ENCODE data around the gene HYAL4. TPM values are rescaled to one million over a fixed set of nuclear protein-coding genes. Genes with fewer than 3 reads are reported as not detected.

HYAL4 gene
- total and polyA plus RNA-seq, 2 donors (not counting 1 experiment from before 2014, with no cell fraction given), result 0.42 TPM; not detected in 1

DNA sequence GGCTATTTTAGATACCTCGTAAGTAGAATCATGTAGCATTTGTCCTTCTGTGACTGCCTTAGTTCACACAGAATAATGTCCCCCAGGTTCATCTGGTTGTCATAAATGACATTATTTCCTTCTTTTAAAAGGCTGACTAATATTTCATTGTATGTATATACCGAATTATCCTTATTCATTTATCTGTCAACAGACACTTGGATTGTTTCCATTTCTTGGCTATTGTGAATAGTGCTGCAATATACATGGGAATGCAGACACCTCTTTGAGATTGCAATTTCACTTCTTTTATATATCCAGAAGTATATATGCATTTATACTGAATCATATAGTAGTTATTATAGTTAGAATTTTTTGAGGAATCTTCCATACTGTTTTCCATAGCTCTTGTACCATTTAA, 24.1 kb upstream of the HYAL4 start:
- Mint-ChIP-seq H3K4me3 (no peak overlapping the region), H3K27me3 (peaks cover 4% of the 10 kb centered on the region), H3K4me1 (peaks cover 9% of the 10 kb centered on the region), H3K27ac (no peak overlapping the region), H3K9me3 (ENCODE audit: insufficient read depth) (no peaks in the 10 kb centered on the region)
- Histone ChIP-seq H3K9me3 (ENCODE audit: control extremely low read depth in 1 of 3, control insufficient read depth in 2 of 3, insufficient read depth in 1 of 3, low read length in 2 of 3) (no peaks in the 10 kb centered on the region), H3K27ac (ENCODE audit: low read length in 2 of 2) (no peak overlapping the region), H4K20me1 (ENCODE audit: control insufficient read depth, insufficient read depth, low read length, poor library complexity, severe bottlenecking) (no peaks in the 10 kb centered on the region), H3K79me2 (ENCODE audit: control insufficient read depth, insufficient read depth, low read length) (no peaks in the 10 kb centered on the region), H3K27me3 (replicated peaks in 1 of 4; ENCODE audit: control extremely low read depth in 1 of 4, control insufficient read depth in 3 of 4, insufficient read depth in 4 of 4, low read length in 3 of 4) (no peaks in the 10 kb centered on the region), H3K4me2 (replicated peaks; ENCODE audit: low read depth, low read length, poor library complexity, severe bottlenecking) (no peak overlapping the region), H3K9ac (ENCODE audit: low read length) (no peak overlapping the region), H2AFZ (ENCODE audit: insufficient read depth, low read depth, low read length, poor library complexity, severe bottlenecking) (no peak overlapping the region), H3K36me3 (replicated peaks in 1 of 2; ENCODE audit: control extremely low read depth in 1 of 2, control insufficient read depth in 1 of 2, extremely low read depth in 1 of 2, insufficient read depth in 2 of 2, low read length in 1 of 2) (no peaks in the 10 kb centered on the region), H3K4me3 (ENCODE audit: control extremely low read depth in 1 of 5, extremely low read depth in 1 of 5, insufficient read depth in 1 of 5, low read depth in 2 of 5, low read length in 4 of 5) (no peak overlapping the region), H3K4me1 (ENCODE audit: control insufficient read depth in 2 of 2, insufficient read depth in 2 of 2, low read length in 2 of 2) (peaks cover 0 to 4% of the 10 kb centered on the region in 2 donors)
- ATAC-seq (ENCODE audit: low read depth) (no peak), DNase-seq (no peak)
- ChIA-PET POLR2A (no interaction called here), CTCF (no interaction called here)
- 100% methylated on average over 1 of the region's 2 CpGs for WGBS (ENCODE audit: insufficient coverage)
- intact Hi-C loops (cut with micrococcal nuclease), result no loop called here
- no peak for TF ChIP-seq EZH2 (IDR thresholded peaks at IDR 0.05; ENCODE audit: borderline replicate concordance, insufficient read depth, low read depth, low read length, poor library complexity, severe bottlenecking)
- TF ChIP-seq, protein P1, sequence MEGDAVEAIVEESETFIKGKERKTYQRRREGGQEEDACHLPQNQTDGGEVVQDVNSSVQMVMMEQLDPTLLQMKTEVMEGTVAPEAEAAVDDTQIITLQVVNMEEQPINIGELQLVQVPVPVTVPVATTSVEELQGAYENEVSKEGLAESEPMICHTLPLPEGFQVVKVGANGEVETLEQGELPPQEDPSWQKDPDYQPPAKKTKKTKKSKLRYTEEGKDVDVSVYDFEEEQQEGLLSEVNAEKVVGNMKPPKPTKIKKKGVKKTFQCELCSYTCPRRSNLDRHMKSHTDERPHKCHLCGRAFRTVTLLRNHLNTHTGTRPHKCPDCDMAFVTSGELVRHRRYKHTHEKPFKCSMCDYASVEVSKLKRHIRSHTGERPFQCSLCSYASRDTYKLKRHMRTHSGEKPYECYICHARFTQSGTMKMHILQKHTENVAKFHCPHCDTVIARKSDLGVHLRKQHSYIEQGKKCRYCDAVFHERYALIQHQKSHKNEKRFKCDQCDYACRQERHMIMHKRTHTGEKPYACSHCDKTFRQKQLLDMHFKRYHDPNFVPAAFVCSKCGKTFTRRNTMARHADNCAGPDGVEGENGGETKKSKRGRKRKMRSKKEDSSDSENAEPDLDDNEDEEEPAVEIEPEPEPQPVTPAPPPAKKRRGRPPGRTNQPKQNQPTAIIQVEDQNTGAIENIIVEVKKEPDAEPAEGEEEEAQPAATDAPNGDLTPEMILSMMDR (IDR thresholded peaks at IDR 0.05), result no peak

GRCh38 chr7:123821320-123821719, 23.6 kb upstream of the HYAL4 start:
- TF ChIP-seq, protein P1 (IDR thresholded peaks at IDR 0.05), result no peak
- no peak for TF ChIP-seq EZH2 (IDR thresholded peaks at IDR 0.05; ENCODE audit: borderline replicate concordance, insufficient read depth, low read depth, low read length, poor library complexity, severe bottlenecking)
- intact Hi-C loops (cut with micrococcal nuclease), result no loop called here
- Histone ChIP-seq H2AFZ (ENCODE audit: insufficient read depth, low read depth, low read length, poor library complexity, severe bottlenecking) (no peak overlapping the region), H3K4me3 (ENCODE audit: control extremely low read depth in 1 of 5, extremely low read depth in 1 of 5, insufficient read depth in 1 of 5, low read depth in 2 of 5, low read length in 4 of 5) (no peak overlapping the region), H4K20me1 (ENCODE audit: control insufficient read depth, insufficient read depth, low read length, poor library complexity, severe bottlenecking) (no peaks in the 10 kb centered on the region), H3K79me2 (ENCODE audit: control insufficient read depth, insufficient read depth, low read length) (no peaks in the 10 kb centered on the region), H3K4me1 (ENCODE audit: control insufficient read depth in 2 of 2, insufficient read depth in 2 of 2, low read length in 2 of 2) (peaks cover 0 to 4% of the 10 kb centered on the region in 2 donors), H3K9ac (ENCODE audit: low read length) (no peak overlapping the region), H3K27ac (ENCODE audit: low read length in 2 of 2) (no peak overlapping the region), H3K4me2 (replicated peaks; ENCODE audit: low read depth, low read length, poor library complexity, severe bottlenecking) (no peak overlapping the region), H3K9me3 (ENCODE audit: control extremely low read depth in 1 of 3, control insufficient read depth in 2 of 3, insufficient read depth in 1 of 3, low read length in 2 of 3) (no peaks in the 10 kb centered on the region), H3K27me3 (replicated peaks in 1 of 4; ENCODE audit: control extremely low read depth in 1 of 4, control insufficient read depth in 3 of 4, insufficient read depth in 4 of 4, low read length in 3 of 4) (no peaks in the 10 kb centered on the region), H3K36me3 (replicated peaks in 1 of 2; ENCODE audit: control extremely low read depth in 1 of 2, control insufficient read depth in 1 of 2, extremely low read depth in 1 of 2, insufficient read depth in 2 of 2, low read length in 1 of 2) (no peaks in the 10 kb centered on the region)
- ChIA-PET POLR2A (no interaction called here), CTCF (no interaction called here)
- H3K9me3 Mint-ChIP-seq (ENCODE audit: insufficient read depth), result no peaks in the 10 kb centered on the region
- ATAC-seq (ENCODE audit: low read depth), result no peak
- no CpG with 5 or more reads among the region's 1 CpG for WGBS (ENCODE audit: insufficient coverage)
- no peak for DNase-seq
- H3K4me1 Mint-ChIP-seq, result peaks cover 9% of the 10 kb centered on the region
- H3K27ac Mint-ChIP-seq, result no peak overlapping the region
- no peak overlapping the region for H3K4me3 Mint-ChIP-seq
- H3K27me3 Mint-ChIP-seq, result peaks cover 4% of the 10 kb centered on the region
